RWPE2 (cell line): Measurements from ENCODE around the gene GLIPR1L1.

Experiments used
- ATAC-seq: fragments of 200-7000 bp; cut with Tn5 transposase; 3 replicates; pipeline ENCODE4 v1.9.1; 2021; ENCODE audit warnings: low read depth
- DNase-seq: peaks from one replicate; pipeline ENCODE4 v3.0.0-alpha.2; 2020; ENCODE audit warnings: low spot score
- H3K27ac ChIP-seq: fragments of 450-650 bp; 2 replicates; pipeline ENCODE4 v1.5.1; 2017; ENCODE audit warnings: mild to moderate bottlenecking; ENCODE audit not compliant: poor library complexity, severe bottlenecking
- H3K27me3 ChIP-seq: fragments of 250-450 bp; sonication (Bioruptor Pico); 2 replicates; pipeline ENCODE4 v1.5.1; 2021; ENCODE audit warnings: mild to moderate bottlenecking, moderate library complexity; ENCODE audit not compliant: insufficient read depth, poor library complexity, severe bottlenecking
- H3K36me3 ChIP-seq: fragments of 250-450 bp; sonication (Bioruptor Pico); 2 replicates; pipeline ENCODE4 v1.5.1; 2020; ENCODE audit warnings: low read depth, mild to moderate bottlenecking, moderate library complexity
- H3K4me1 ChIP-seq: fragments of 250-450 bp; sonication (Bioruptor Pico); 2 replicates; pipeline ENCODE4 v1.5.1; 2021; ENCODE audit warnings: mild to moderate bottlenecking, moderate library complexity; ENCODE audit not compliant: insufficient read depth, poor library complexity, severe bottlenecking
- H3K4me3 ChIP-seq: fragments of 250-450 bp; sonication (Bioruptor Pico); 2 replicates; pipeline ENCODE4 v1.5.1; 2021; ENCODE audit warnings: mild to moderate bottlenecking, moderate library complexity; ENCODE audit not compliant: severe bottlenecking
- H3K9me3 ChIP-seq: fragments of 250-450 bp; sonication (Bioruptor Pico); 2 replicates; pipeline ENCODE4 v1.5.1; 2021; ENCODE audit warnings: mild to moderate bottlenecking, moderate library complexity; ENCODE audit not compliant: severe bottlenecking
- TF ChIP-seq, protein P1 (sequence below): fragments of 450-650 bp; IDR thresholded peaks from one replicate; pipeline ENCODE4 v1.5.1; 2017; ENCODE audit warnings: mild to moderate bottlenecking, moderate library complexity; ENCODE audit not compliant: poor library complexity, severe bottlenecking

GLIPR1L1 gene

GRCh38 chr12:75407683-75408082 is 73.2 kb downstream of the GLIPR1L1 start:
- Histone ChIP-seq H3K9me3 (no peaks in the 10 kb centered on the region), H3K36me3 (no peaks in the 10 kb centered on the region), H3K4me1 (no peaks in the 10 kb centered on the region), H3K27ac (no peak overlapping the region), H3K4me3 (no peak overlapping the region), H3K27me3 (no peaks in the 10 kb centered on the region)
- DNase-seq (no peak), ATAC-seq (no peak)
- TF ChIP-seq, protein P1, sequence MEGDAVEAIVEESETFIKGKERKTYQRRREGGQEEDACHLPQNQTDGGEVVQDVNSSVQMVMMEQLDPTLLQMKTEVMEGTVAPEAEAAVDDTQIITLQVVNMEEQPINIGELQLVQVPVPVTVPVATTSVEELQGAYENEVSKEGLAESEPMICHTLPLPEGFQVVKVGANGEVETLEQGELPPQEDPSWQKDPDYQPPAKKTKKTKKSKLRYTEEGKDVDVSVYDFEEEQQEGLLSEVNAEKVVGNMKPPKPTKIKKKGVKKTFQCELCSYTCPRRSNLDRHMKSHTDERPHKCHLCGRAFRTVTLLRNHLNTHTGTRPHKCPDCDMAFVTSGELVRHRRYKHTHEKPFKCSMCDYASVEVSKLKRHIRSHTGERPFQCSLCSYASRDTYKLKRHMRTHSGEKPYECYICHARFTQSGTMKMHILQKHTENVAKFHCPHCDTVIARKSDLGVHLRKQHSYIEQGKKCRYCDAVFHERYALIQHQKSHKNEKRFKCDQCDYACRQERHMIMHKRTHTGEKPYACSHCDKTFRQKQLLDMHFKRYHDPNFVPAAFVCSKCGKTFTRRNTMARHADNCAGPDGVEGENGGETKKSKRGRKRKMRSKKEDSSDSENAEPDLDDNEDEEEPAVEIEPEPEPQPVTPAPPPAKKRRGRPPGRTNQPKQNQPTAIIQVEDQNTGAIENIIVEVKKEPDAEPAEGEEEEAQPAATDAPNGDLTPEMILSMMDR: no peak

- Histone ChIP-seq H3K36me3 (no peaks in the 10 kb centered on the region), H3K9me3 (no peaks in the 10 kb centered on the region), H3K27ac (no peak overlapping the region), H3K4me3 (no peak overlapping the region), H3K4me1 (no peaks in the 10 kb centered on the region), H3K27me3 (no peaks in the 10 kb centered on the region)
- TF ChIP-seq, protein P1: no peak
- ATAC-seq (no peak), DNase-seq (no peak)
These were observed 75.4 kb downstream of the GLIPR1L1 start for GRCh38 chr12:75409830-75410229.

GRCh38 chr12:75414671-75415070 is 80.2 kb downstream of the GLIPR1L1 start:
- no peak overlapping the region for H3K4me3 ChIP-seq
- no peaks in the 10 kb centered on the region for H3K4me1 ChIP-seq
- TF ChIP-seq, protein P1: no peak
- DNase-seq: no peak
- H3K36me3 ChIP-seq: no peaks in the 10 kb centered on the region
- no peaks in the 10 kb centered on the region for H3K9me3 ChIP-seq
- no peak for ATAC-seq
- H3K27ac ChIP-seq: no peak overlapping the region
- no peaks in the 10 kb centered on the region for H3K27me3 ChIP-seq

GRCh38 chr12:75419841-75420240 is 85.4 kb downstream of the GLIPR1L1 start:
- no peak overlapping the region for H3K27ac ChIP-seq
- TF ChIP-seq, protein P1: no peak
- no peak for DNase-seq
- H3K4me3 ChIP-seq: no peak overlapping the region
- ATAC-seq: no peak
- no peaks in the 10 kb centered on the region for H3K27me3 ChIP-seq
- H3K9me3 ChIP-seq: no peaks in the 10 kb centered on the region
- no peaks in the 10 kb centered on the region for H3K36me3 ChIP-seq
- no peaks in the 10 kb centered on the region for H3K4me1 ChIP-seq
